Lower leg skin (tissue), 3 donors: ENCODE data around the gene CLRN3.

Experiments used
- POLR2A ChIP-seq, 2 donors: fragments of 450-650 bp; IDR thresholded peaks; one replicate each; pipeline ENCODE4 v1.6.1; 2016 to 2017; ENCODE audit warnings: antibody characterized with exemption in 2 of 2, mild to moderate bottlenecking in 1 of 2, moderate library complexity in 1 of 2
- TF ChIP-seq, protein P1 (sequence below), 3 donors: fragments of 450-650 bp; IDR thresholded peaks; one replicate each; pipeline ENCODE4 v1.5.1; 2016; ENCODE audit warnings: antibody characterized with exemption in 3 of 3, mild to moderate bottlenecking in 3 of 3, moderate library complexity in 2 of 3

DNA sequence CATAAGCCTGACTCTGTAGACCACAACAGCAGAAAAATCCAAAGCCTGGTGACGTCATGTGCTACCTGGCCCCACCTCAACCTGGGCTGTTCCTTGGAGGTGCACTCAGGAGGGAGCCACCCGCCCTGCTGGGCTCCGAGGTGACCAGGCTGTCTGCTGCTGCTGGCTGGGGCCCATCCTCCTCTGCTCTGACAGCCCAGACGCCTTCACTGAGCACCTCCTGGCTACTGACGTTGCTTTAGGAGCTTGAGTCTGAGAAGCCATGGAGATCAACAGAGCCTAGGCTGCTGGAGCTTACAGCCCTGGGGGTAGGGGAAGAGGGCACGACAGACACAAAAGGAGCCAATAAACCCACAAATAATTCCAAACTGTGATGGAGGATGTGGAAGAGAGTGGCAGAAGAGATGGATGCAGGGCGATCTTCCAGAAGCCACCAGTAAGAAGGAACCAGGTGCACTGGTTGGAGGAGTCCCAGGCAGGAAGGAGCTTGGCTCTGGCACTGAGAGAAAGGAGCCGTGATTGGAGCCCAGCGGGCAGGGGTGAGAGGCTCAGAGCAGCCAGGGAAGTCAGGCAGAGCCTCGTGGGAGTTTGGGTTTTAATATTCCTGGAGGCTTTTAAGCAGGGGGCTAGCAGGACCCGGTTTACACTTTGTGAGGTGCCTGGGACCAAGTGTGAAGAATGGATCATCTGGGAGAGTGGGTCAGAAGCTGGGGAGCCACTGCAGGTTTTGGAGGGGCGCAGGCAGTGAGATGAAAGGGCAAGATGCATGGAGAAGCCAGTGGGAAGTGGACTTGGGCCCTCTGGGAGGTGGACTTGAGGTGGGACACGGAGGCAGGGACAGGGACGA lies 12.5 kb upstream of the CLRN3 start:
- TF ChIP-seq, protein P1, sequence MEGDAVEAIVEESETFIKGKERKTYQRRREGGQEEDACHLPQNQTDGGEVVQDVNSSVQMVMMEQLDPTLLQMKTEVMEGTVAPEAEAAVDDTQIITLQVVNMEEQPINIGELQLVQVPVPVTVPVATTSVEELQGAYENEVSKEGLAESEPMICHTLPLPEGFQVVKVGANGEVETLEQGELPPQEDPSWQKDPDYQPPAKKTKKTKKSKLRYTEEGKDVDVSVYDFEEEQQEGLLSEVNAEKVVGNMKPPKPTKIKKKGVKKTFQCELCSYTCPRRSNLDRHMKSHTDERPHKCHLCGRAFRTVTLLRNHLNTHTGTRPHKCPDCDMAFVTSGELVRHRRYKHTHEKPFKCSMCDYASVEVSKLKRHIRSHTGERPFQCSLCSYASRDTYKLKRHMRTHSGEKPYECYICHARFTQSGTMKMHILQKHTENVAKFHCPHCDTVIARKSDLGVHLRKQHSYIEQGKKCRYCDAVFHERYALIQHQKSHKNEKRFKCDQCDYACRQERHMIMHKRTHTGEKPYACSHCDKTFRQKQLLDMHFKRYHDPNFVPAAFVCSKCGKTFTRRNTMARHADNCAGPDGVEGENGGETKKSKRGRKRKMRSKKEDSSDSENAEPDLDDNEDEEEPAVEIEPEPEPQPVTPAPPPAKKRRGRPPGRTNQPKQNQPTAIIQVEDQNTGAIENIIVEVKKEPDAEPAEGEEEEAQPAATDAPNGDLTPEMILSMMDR (IDR thresholded peaks at IDR 0.05), result no peak
- no peak for TF ChIP-seq POLR2A (IDR thresholded peaks at IDR 0.05)
